Activated naive CD8-positive, alpha-beta T cell treated with anti-CD3 and anti-CD28 coated beads for 36 hours (primary cell): ENCODE data around the gene PPP4R1. TPM values are rescaled to one million over a fixed set of nuclear protein-coding genes. Genes with fewer than 3 reads are reported as not detected.

Source experiments
- DNase-seq: peaks from one replicate; pipeline ENCODE4 v3.0.0; 2021
- H3K27ac Mint-ChIP-seq: one replicate; pipeline ENCODE4 v1.8.0; 2022; ENCODE audit warnings: mild to moderate bottlenecking, moderate library complexity, mixed read lengths
- H3K27me3 Mint-ChIP-seq: one replicate; pipeline ENCODE4 v1.8.0; 2022; ENCODE audit warnings: mild to moderate bottlenecking, mixed read lengths
- H3K36me3 Mint-ChIP-seq: one replicate; pipeline ENCODE4 v1.8.0; 2021; ENCODE audit warnings: mild to moderate bottlenecking, mixed read lengths
- H3K4me1 Mint-ChIP-seq: one replicate; pipeline ENCODE4 v1.8.0; 2021; ENCODE audit warnings: mixed read lengths
- H3K4me3 Mint-ChIP-seq: one replicate; pipeline ENCODE4 v1.8.0; 2022; ENCODE audit warnings: mild to moderate bottlenecking, moderate library complexity, mixed read lengths
- H3K9me3 Mint-ChIP-seq: one replicate; pipeline ENCODE4 v1.8.0; 2022; ENCODE audit warnings: mixed read lengths
- total RNA-seq, 2 experiments: library from RNA; stranded (reverse); gene quantifications; one replicate each; pipeline ENCODE4 v1.2.3, GENCODE V29; 2021

The PPP4R1 gene
- total RNA-seq, 2 experiments from 2014 or later: 33.7 to 37.7 TPM

DNA sequence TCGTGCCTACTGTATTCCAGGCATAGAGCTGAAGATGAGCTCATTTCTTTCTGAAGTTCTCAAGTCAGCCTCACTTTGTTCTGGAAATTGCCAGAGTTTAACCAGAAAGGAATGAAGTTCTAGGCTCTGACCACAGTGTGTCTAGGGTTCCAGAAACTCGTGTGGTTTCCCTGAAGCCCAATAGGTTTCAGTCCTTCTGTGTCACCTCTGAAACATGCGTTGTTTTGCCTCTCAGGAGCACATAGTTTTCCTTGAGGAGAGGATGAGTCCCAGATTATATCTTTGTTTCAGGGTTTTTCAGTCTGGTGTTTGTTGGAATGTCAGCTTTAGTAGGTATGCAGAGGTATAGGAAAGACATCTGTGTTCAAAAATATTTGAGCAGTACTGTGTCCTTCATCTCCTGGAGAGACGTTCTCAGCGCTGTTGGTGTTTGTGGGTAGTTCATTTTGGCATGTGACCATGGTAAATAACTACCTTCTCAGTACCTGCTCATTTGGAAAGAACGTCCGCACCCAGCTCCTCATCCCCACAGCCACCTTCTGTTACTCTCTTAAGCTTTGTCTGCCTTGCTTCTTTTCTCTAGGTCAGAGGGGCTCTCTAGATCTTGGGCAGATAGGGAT is 82.5 kb downstream of the PPP4R1 start:
- no peak overlapping the region for H3K4me3 Mint-ChIP-seq
- no peaks in the 10 kb centered on the region for H3K27me3 Mint-ChIP-seq
- H3K27ac Mint-ChIP-seq: no peak overlapping the region
- DNase-seq: no peak
- peaks cover 29% of the 10 kb centered on the region for H3K36me3 Mint-ChIP-seq
- no peaks in the 10 kb centered on the region for H3K9me3 Mint-ChIP-seq
- no peaks in the 10 kb centered on the region for H3K4me1 Mint-ChIP-seq

- no peaks in the 10 kb centered on the region for H3K9me3 Mint-ChIP-seq
- H3K27me3 Mint-ChIP-seq: no peaks in the 10 kb centered on the region
- no peak for DNase-seq
- H3K27ac Mint-ChIP-seq: no peak overlapping the region
- H3K4me3 Mint-ChIP-seq: no peak overlapping the region
- H3K4me1 Mint-ChIP-seq: no peaks in the 10 kb centered on the region
- peaks cover 30% of the 10 kb centered on the region for H3K36me3 Mint-ChIP-seq
Observed at GRCh38 chr18:9530226-9531009, 83.9 kb downstream of the PPP4R1 start.

- no peak overlapping the region for H3K27ac Mint-ChIP-seq
- H3K4me3 Mint-ChIP-seq: no peak overlapping the region
- H3K36me3 Mint-ChIP-seq: peaks cover 28% of the 10 kb centered on the region
Observed at GRCh38 chr18:9526458-9526857, 87.9 kb downstream of the PPP4R1 start.

GRCh38 chr18:9522952-9523351 is 91.4 kb downstream of the PPP4R1 start:
- DNase-seq: no peak
- no peaks in the 10 kb centered on the region for H3K9me3 Mint-ChIP-seq
- peaks cover 16% of the 10 kb centered on the region for H3K36me3 Mint-ChIP-seq
- no peaks in the 10 kb centered on the region for H3K27me3 Mint-ChIP-seq
- no peak overlapping the region for H3K4me3 Mint-ChIP-seq
- no peak overlapping the region for H3K27ac Mint-ChIP-seq
- H3K4me1 Mint-ChIP-seq: peaks cover 8% of the 10 kb centered on the region

More at GRCh38 chr18:9526458-9526857, 87.9 kb downstream of the PPP4R1 start:
- no peak for DNase-seq
- no peaks in the 10 kb centered on the region for H3K27me3 Mint-ChIP-seq
- no peaks in the 10 kb centered on the region for H3K9me3 Mint-ChIP-seq
- H3K4me1 Mint-ChIP-seq: peaks cover 6% of the 10 kb centered on the region

DNA sequence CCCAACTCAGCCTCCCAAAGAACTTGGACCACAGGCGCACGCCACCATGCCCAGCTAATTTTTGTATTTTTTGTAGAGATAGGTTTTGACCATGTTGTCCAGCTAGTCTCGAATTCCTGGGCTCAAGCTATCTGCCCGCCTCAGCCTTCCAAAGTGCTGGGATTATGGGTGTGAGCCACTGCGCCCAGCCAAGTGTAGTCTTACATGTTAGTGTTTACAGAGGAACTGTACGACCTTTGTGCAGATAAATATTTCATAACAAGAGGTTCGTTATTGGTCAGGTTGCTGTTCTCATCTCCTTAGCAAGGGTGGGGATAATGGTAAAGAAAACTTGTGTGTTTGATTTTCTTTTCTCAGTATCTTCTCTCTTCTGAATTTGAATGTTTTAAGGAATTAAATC is 92.6 kb downstream of the PPP4R1 start:
- H3K27me3 Mint-ChIP-seq: no peaks in the 10 kb centered on the region
- H3K36me3 Mint-ChIP-seq: peaks cover 5% of the 10 kb centered on the region
- H3K27ac Mint-ChIP-seq: no peak overlapping the region
- DNase-seq: no peak
- no peak overlapping the region for H3K4me3 Mint-ChIP-seq
- H3K4me1 Mint-ChIP-seq: peaks cover 8% of the 10 kb centered on the region
- H3K9me3 Mint-ChIP-seq: no peaks in the 10 kb centered on the region

GRCh38 chr18:9520666-9521065 is 93.7 kb downstream of the PPP4R1 start:
- Mint-ChIP-seq H3K27ac (no peak overlapping the region), H3K27me3 (no peaks in the 10 kb centered on the region), H3K4me3 (no peak overlapping the region), H3K36me3 (peaks cover 4% of the 10 kb centered on the region), H3K9me3 (no peaks in the 10 kb centered on the region), H3K4me1 (peaks cover 8% of the 10 kb centered on the region)
- DNase-seq: no peak

GRCh38 chr18:9519399-9519798 is 95.0 kb downstream of the PPP4R1 start:
- no peaks in the 10 kb centered on the region for H3K9me3 Mint-ChIP-seq
- H3K4me1 Mint-ChIP-seq: peaks cover 8% of the 10 kb centered on the region
- no peak for DNase-seq
- H3K4me3 Mint-ChIP-seq: no peak overlapping the region
- no peaks in the 10 kb centered on the region for H3K27me3 Mint-ChIP-seq
- peaks cover 1% of the 10 kb centered on the region for H3K36me3 Mint-ChIP-seq
- no peak overlapping the region for H3K27ac Mint-ChIP-seq

GRCh38 chr18:9517869-9518268 is 96.5 kb downstream of the PPP4R1 start:
- DNase-seq: no peak
- no peaks in the 10 kb centered on the region for H3K9me3 Mint-ChIP-seq
- H3K4me3 Mint-ChIP-seq: no peak overlapping the region
- no peak overlapping the region for H3K27ac Mint-ChIP-seq
- peaks cover 1% of the 10 kb centered on the region for H3K36me3 Mint-ChIP-seq
- H3K4me1 Mint-ChIP-seq: peaks cover 8% of the 10 kb centered on the region
- no peaks in the 10 kb centered on the region for H3K27me3 Mint-ChIP-seq

DNA sequence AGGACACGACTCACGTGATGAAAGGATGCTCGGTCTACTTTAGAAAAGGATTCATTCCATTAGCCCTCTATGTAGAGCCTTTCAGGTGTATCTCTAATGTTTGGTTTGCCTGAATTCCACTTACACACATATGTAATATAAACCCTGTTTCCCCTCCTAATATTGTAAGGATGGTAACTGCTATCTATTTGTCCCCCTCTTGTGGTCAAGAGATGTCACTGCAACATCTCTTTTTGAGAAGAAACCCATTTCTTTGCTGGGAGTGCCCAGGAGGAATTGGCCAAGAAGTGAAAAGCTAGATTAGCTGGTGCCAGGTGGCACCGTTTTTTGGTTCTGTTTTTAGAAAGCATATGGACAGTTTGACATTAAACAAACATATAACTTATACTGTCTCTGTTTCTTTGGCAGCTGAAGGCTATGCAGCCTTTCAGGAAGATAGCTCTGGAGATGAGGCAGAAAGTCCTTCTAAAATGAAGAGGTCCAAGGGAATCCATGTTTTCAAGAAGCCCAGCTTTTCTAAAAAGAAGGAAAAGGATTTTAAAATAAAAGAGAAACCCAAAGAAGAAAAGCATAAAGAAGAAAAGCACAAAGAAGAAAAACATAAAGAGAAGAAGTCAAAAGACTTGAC is 97.8 kb downstream of the PPP4R1 start:
- no peak for DNase-seq
- Mint-ChIP-seq H3K4me1 (peaks cover 2% of the 10 kb centered on the region), H3K36me3 (peaks cover 1% of the 10 kb centered on the region), H3K9me3 (no peaks in the 10 kb centered on the region), H3K27ac (no peak overlapping the region), H3K27me3 (no peaks in the 10 kb centered on the region), H3K4me3 (no peak overlapping the region)

DNA sequence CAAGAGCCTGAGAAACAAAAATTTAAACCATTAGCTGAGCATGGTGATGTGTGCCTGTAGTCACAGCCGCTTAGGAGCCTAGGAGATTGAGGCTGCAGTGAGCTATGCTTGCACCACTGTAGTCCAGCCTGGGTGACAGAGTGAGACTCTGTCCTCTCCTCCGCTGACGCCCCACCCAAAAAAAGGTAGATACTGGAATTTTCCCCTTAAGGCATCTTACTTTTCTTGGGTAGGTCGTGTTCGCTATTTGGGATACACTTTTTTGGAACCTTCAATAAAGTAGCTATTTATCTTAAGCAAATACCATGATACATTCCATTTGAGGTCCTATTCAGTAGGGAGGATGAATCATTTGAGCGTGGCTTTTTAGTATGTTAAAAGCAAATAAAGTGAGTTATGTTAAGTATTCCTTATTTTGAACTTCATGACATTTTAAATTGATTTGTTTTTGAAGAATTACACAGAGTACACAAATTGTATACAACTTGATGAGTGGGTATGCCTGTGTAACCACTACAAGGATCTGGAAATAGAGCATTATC is 100.3 kb downstream of the PPP4R1 start:
- Mint-ChIP-seq H3K36me3 (peaks cover 1% of the 10 kb centered on the region), H3K4me3 (no peak overlapping the region), H3K27me3 (no peaks in the 10 kb centered on the region), H3K27ac (no peak overlapping the region), H3K9me3 (no peaks in the 10 kb centered on the region), H3K4me1 (peaks cover 2% of the 10 kb centered on the region)
- no peak for DNase-seq

- Mint-ChIP-seq H3K27ac (no peak overlapping the region), H3K4me1 (peaks cover 21% of the 10 kb centered on the region)
Observed at GRCh38 chr18:9508446-9509025, 105.8 kb downstream of the PPP4R1 start.

DNA sequence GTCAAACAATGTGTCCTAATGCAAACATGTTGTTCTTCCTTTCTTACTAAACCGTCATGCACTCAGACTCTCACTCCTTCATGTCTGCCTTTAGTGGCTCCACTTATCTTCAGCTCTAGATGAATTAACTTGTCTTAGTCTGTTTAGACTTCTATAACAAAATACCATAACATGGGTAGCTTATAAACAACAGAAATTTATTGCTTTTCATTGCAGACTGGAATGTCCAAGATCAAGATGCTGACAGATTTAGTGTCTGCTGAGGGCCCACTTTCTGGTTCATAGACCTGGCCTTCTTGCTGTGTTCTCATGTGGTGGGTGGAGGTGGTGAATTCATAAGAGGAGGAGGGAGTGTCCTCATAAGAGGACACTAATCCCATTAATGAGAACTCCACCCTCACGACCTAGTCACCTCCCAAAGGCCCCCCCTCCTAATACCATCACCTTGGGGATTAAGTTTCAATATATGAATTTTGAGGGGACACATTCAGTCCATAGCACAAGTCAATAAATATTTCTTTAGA is 106.7 kb downstream of the PPP4R1 start:
- Mint-ChIP-seq H3K4me3 (no peak overlapping the region), H3K27me3 (no peaks in the 10 kb centered on the region), H3K4me1 (peaks cover 21% of the 10 kb centered on the region), H3K36me3 (peaks cover 12% of the 10 kb centered on the region), H3K9me3 (peaks cover 10% of the 10 kb centered on the region), H3K27ac (no peak overlapping the region)
- DNase-seq: no peak

More at GRCh38 chr18:9508446-9509025, 105.8 kb downstream of the PPP4R1 start:
- H3K36me3 Mint-ChIP-seq: peaks cover 3% of the 10 kb centered on the region
- H3K27me3 Mint-ChIP-seq: no peaks in the 10 kb centered on the region
- DNase-seq: no peak
- H3K4me3 Mint-ChIP-seq: no peak overlapping the region
- peaks cover 2% of the 10 kb centered on the region for H3K9me3 Mint-ChIP-seq

DNA sequence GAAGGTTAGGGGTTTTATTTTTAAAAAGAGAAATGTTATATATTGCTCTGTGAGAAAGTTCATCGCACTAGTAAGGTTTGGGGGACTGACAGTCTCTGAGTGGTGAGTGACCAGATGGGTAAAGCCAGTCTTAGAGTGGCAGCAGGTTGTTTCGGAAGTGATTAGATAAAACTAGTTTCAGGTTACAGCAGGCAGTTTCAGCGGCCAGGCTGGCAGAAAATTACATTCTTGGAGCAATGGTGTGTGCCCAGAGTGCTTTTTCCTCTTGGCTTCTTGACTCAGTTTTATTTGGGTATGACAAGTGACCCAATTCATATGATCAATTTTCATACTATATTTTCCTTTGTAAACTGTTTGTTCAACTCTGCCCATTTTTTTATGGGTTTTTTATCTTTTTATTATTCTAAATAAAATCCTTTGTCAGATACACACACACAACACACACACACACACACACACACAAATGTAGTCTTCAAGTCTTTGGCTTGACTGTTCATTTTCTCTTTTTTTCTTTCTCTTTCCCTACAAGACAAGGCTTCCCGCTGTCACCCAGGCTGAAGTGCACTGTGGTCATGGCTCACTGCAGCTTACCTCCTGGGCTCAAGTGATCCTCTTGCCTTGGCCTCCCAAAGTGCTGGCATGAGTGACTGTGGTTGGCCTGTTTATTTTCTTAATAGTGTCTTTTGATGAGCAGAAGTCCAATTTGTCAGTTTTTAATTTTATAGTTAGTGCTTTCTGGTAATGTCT is 108.1 kb downstream of the PPP4R1 start:
- Mint-ChIP-seq H3K36me3 (peaks cover 26% of the 10 kb centered on the region), H3K4me1 (peaks cover 21% of the 10 kb centered on the region), H3K27ac (no peak overlapping the region), H3K4me3 (no peak overlapping the region), H3K9me3 (peaks cover 18% of the 10 kb centered on the region), H3K27me3 (no peaks in the 10 kb centered on the region)
- DNase-seq: no peak
